ENCODE results near the gene KCNH1.

Gene KCNH1

DNA sequence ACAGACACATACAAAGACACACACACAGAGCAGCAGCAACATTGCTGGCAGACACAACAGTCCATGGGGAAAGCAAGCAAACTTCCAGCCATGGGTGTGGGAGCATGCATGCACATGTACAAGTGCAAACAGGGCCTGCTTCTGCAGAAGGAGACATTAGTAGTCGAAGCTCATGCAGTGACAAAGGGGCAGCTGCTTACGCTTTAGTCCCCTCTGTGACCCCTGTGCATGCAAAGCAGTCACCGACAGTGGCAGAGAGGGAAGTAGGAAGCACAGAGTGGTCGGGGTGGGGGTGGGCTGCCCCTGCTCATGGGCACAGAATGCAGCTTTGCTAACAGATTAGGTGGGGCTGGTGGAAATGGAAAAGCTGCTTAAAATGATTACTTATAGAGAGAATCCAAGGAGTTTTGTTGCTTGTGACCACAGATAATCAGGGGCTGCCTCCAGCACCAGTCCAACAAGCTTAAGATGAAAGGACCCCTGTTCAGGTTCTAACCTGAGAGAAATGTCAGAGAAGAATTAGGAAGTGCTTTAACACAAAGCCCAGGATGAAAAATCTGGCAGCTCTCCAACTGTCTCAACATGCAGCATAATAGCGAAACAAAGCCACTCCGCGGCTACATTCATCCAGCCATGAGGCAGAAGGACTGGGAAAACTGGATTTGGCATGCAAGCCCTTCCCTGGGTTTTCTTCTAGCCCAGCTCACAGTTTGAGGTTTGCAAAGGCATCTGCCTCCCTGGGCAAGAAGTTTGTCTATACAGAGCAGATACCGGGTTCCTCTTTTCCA lies 378.9 kb downstream of the KCNH1 start:
- no peaks in the 10 kb centered on the region for H3K9me3 Mint-ChIP-seq
- CTCF ChIA-PET, result no interaction called here
- no peaks in the 10 kb centered on the region for H3K36me3 Mint-ChIP-seq

DNA sequence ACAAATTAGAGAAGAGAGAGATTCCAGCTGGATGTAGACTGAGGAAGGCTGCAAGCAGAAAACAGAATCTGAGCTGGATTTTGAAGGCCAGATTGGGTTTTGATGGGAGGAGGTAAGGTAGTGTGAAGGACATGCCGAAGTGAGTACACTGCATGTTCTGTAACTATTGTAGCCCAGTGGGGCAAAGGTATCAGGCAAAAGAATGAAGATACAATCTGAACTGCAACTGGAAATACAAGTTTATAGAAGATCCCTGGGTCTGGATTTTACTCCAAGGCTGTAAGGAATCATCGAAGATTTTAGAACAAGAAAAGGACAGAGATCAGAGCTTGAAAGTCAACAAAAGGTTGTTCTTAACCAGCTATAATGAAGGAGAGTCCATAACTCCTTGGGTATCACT lies 382.0 kb downstream of the KCNH1 start:
- no peak overlapping the region for H3K27ac Mint-ChIP-seq
- no peaks in the 10 kb centered on the region for H3K4me1 Mint-ChIP-seq
- H3K9me3 Mint-ChIP-seq, result no peaks in the 10 kb centered on the region
- H3K36me3 Mint-ChIP-seq, result no peaks in the 10 kb centered on the region
- no peak overlapping the region for H3K4me3 Mint-ChIP-seq
- no peak for DNase-seq
- CTCF ChIA-PET, result no interaction called here
- H3K27me3 Mint-ChIP-seq, result peaks cover 3% of the 10 kb centered on the region

More for the DNA sequence above, 378.9 kb downstream of the KCNH1 start:
- no peak for DNase-seq
- Mint-ChIP-seq H3K27me3 (peaks cover 3% of the 10 kb centered on the region), H3K4me3 (no peak overlapping the region), H3K4me1 (no peaks in the 10 kb centered on the region), H3K27ac (no peak overlapping the region)

DNA sequence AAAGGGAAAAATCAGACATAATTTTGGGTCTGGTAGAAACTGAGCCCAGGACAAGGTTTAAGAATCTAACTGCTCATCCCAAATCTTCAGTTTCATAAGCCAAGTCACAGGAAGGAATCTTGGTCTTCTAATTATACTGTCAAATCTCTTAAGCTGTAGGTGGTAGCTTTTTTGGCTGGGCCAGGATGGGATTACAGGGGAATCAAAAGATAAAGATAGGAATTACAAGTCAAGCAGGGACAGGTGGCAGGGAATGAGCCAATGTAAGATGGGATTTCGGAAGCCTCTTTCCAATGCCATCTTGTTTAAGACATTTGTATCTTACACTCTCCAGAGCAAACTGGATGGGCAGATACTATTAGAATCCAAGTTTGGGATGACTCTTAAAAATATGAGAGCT lies 383.5 kb downstream of the KCNH1 start:
- DNase-seq, result no peak
- no peaks in the 10 kb centered on the region for H3K4me1 Mint-ChIP-seq
- CTCF ChIA-PET, result interaction anchor here (0.6 kb wide), 1 partner anchor 15 kb away, joined by 3 read pairs; no protein-coding TSS in a partner anchor
- H3K27me3 Mint-ChIP-seq, result peaks cover under 1% of the 10 kb centered on the region
- no peak overlapping the region for H3K27ac Mint-ChIP-seq
- H3K4me3 Mint-ChIP-seq, result no peak overlapping the region
- no peaks in the 10 kb centered on the region for H3K36me3 Mint-ChIP-seq
- no peaks in the 10 kb centered on the region for H3K9me3 Mint-ChIP-seq

DNA sequence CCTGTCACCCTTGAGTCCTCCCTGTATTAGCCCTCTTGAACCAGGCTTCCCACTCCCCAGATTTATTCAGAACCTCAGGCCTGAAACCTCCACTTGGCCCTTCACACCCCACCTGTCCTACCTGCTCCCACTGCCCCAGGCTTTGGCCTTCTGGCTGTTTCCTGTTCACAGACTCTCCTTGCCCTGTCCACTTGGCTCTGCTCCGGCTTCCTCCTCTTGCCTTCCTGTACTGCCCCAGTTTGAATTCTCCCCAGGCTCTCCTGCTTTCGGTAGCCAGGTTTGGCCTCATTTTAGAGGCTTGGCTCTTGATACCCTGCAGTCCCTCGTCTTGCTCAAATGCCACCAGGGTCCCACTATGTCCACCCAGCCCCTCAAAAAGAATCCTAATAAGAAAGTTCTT lies 385.2 kb downstream of the KCNH1 start:
- Mint-ChIP-seq H3K4me3 (no peak overlapping the region), H3K27ac (no peak overlapping the region), H3K27me3 (no peaks in the 10 kb centered on the region), H3K36me3 (no peaks in the 10 kb centered on the region), H3K9me3 (no peaks in the 10 kb centered on the region), H3K4me1 (no peaks in the 10 kb centered on the region)
- CTCF ChIA-PET, result no interaction called here
- DNase-seq, result no peak

DNA sequence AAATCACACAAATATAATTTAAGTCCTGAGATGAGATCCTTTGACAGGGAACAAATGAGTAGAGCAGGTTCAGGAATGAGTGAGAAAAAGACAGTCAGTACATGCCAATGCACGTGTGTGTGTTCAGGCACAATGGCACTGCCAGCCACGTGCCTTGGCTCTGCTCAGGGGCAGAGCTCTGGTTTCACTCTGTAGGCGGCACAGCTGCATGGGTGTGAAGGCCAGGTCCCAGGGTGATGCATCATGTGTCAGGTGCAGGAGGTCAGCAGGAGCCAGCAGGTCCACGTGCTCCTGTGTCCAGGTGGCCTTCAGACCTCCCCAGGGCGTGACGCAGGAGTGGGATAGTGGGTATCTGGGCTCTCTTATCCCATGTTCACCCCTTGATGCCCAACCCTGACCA lies 386.1 kb downstream of the KCNH1 start:
- no peak for DNase-seq
- Mint-ChIP-seq H3K36me3 (no peaks in the 10 kb centered on the region), H3K27me3 (no peaks in the 10 kb centered on the region), H3K4me3 (no peak overlapping the region), H3K9me3 (no peaks in the 10 kb centered on the region), H3K27ac (no peak overlapping the region), H3K4me1 (no peaks in the 10 kb centered on the region)
- CTCF ChIA-PET, result no interaction called here

DNA sequence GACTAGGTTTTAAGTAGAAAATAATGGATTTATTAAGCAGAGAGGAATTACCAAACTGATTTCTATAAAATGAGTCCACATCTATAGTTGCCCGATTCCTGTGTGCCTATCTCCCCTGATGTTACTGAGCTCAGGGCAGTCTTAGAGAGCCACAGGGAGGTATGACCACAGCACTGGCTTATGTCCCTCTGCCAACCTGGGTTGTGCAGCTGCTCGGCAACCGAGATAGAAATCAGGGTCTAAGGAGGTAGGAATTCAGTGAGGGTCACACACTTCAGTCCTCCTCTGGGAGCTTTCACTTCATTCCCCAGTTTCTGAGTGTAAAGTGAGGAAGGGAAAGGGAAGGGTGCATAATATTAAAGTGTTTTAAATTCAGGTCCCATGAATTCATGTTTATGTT lies 386.8 kb downstream of the KCNH1 start:
- Mint-ChIP-seq H3K36me3 (no peaks in the 10 kb centered on the region), H3K27ac (no peak overlapping the region), H3K4me1 (no peaks in the 10 kb centered on the region), H3K9me3 (no peaks in the 10 kb centered on the region), H3K27me3 (no peaks in the 10 kb centered on the region), H3K4me3 (no peak overlapping the region)
- no peak for DNase-seq
- CTCF ChIA-PET, result interaction anchor here (0.6 kb wide), 1 partner anchor 28 kb away, joined by 3 read pairs; no protein-coding TSS in a partner anchor

DNA sequence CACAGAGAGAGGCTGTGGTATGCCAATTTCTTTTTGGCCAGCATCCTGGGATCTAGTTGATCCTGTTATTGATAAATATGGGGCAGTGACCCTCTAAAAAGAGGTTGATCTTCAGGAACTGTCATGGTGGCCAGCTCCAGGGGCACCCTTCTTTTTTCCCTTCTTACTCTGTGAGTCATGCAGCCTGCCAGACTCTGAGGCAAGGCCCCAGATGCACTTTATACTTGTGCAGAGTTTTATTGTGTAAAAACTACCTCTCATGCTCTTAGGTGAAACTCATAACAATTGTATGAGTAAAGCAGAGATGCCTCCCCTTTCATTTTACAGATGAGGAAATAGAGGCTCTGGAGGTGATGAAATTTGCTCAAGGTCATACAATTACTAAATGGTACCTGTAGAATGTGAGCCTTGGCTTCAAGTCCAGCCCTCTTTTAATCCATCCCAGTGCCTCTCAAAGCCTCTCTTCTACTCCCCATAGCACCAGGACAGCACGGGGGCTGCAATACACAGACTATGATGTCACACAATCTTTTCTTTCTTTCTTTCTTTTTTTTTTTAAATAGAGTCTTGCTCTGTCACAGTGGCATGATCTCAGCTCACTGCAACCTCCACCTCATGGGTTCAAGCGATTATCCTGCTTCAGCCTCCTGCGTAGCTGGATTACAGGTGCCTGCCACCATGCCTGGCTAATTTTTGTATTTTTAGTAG lies 387.8 kb downstream of the KCNH1 start:
- Mint-ChIP-seq H3K9me3 (no peaks in the 10 kb centered on the region), H3K4me3 (no peak overlapping the region), H3K4me1 (no peaks in the 10 kb centered on the region), H3K27ac (no peak overlapping the region), H3K36me3 (no peaks in the 10 kb centered on the region), H3K27me3 (no peaks in the 10 kb centered on the region)
- no peak for DNase-seq
- CTCF ChIA-PET, result no interaction called here

DNA sequence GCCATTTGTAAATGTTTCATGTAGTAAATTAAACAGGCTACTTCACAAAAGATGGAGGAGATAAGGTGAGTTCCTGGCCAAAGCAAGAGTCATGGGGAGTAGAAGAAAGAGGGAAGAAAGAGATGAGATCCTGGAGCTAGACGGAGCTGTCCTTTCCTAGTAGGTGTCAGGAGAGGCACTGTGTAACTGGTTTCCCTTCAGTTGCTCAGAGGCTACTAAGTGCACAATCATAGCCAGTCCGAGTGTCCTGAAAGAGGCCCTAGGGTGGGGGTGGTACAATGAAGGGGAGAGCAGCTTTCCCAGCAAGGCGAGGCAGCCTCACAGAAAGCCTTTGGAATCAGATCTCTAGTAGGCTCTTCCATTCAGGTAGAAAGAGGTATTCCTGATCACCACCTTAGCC lies 390.9 kb downstream of the KCNH1 start:
- no peaks in the 10 kb centered on the region for H3K4me1 Mint-ChIP-seq
- H3K4me3 Mint-ChIP-seq, result no peak overlapping the region
- DNase-seq, result no peak
- H3K27ac Mint-ChIP-seq, result no peak overlapping the region
- CTCF ChIA-PET, result no interaction called here
- no peaks in the 10 kb centered on the region for H3K27me3 Mint-ChIP-seq
- H3K36me3 Mint-ChIP-seq, result no peaks in the 10 kb centered on the region
- no peaks in the 10 kb centered on the region for H3K9me3 Mint-ChIP-seq

DNA sequence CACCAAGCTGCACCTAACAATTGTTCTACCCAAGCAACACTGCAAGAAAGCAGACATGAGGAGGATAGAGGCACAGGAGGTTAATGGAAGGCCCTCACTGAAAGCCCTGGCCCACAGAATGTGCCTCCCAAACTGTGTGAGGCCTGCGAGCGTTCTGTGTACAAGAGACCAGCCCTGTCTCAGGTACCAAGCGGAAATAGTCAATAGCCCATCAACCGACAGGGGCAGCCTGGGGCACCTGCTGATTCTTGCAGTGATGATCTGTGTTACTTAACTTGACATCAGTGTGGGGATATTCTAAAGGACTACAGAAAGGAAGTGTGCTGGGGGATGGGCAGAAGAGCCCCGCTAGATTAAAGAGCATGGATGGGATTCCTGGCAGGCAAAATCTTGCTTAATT lies 392.4 kb downstream of the KCNH1 start:
- H3K27me3 Mint-ChIP-seq, result peaks cover 3% of the 10 kb centered on the region
- no peaks in the 10 kb centered on the region for H3K4me1 Mint-ChIP-seq
- no peaks in the 10 kb centered on the region for H3K9me3 Mint-ChIP-seq
- H3K36me3 Mint-ChIP-seq, result no peaks in the 10 kb centered on the region
- DNase-seq, result no peak
- CTCF ChIA-PET, result no interaction called here
- H3K27ac Mint-ChIP-seq, result no peak overlapping the region
- no peak overlapping the region for H3K4me3 Mint-ChIP-seq

DNA sequence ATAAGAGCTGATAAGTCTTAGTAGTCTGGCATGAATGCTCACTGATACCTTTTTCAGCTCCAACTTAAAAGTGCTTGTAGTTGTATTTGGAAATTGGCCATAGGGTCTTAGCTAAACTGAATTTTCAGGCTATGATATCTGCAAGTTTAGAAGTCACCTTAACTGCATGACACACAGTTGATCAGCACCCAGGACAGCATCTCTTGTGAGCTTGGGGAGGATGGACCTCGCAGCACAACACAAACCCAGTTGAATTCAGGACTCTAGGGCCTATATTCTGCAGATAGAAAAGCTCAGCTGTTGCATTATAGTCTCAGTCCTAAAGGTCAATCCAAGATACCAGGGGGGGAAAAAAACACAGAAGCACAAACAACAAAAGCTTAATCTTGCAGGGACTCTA lies 394.3 kb downstream of the KCNH1 start:
- H3K27ac Mint-ChIP-seq, result no peak overlapping the region
- no peaks in the 10 kb centered on the region for H3K9me3 Mint-ChIP-seq
- H3K4me1 Mint-ChIP-seq, result no peaks in the 10 kb centered on the region
- H3K27me3 Mint-ChIP-seq, result peaks cover 3% of the 10 kb centered on the region
- no peak overlapping the region for H3K4me3 Mint-ChIP-seq
- CTCF ChIA-PET, result no interaction called here
- DNase-seq, result no peak
- H3K36me3 Mint-ChIP-seq, result no peaks in the 10 kb centered on the region

DNA sequence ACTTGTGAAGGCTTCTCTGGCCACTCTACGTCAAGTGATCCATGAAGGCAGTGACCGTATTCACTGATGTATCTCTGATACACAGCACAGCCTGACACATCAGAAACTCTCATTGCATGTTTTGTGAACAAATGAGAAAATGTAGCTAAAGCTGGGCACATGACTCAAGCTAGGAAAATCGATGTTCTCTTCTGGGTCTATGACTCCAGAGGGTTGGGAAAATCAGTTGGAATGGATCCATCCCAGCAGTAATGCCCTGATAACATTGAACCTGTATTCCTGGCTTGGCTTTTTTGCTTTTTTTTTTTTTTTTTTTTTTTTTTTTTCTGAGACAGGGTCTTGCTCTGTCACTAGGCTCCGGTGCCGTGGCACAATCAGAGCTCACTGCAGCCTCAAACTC lies 395.7 kb downstream of the KCNH1 start:
- Mint-ChIP-seq H3K27me3 (peaks cover 3% of the 10 kb centered on the region), H3K9me3 (no peaks in the 10 kb centered on the region), H3K27ac (no peak overlapping the region), H3K36me3 (no peaks in the 10 kb centered on the region), H3K4me1 (no peaks in the 10 kb centered on the region), H3K4me3 (no peak overlapping the region)
- no peak for DNase-seq
- CTCF ChIA-PET, result no interaction called here

DNA sequence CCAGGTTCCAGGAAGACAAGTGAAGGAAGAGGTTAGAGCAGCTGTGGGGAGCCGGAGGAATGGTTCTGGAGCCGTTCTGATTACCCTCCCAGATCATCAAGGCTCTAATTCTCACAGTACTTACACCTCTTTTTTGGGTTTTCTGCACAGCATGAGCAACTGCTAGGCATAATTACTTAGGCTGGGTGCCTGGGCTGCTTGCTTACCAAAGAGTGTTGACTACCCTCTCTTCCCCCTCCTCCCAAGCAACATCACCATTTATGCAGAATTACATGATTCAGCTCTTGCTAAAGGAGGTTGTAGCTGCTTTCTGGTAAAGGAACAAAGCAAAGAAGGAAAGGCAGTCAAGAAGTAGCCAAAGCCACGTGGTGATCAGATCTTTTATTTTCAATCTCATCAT lies 397.2 kb downstream of the KCNH1 start:
- H3K4me3 Mint-ChIP-seq, result no peak overlapping the region
- no peaks in the 10 kb centered on the region for H3K4me1 Mint-ChIP-seq
- CTCF ChIA-PET, result no interaction called here
- no peaks in the 10 kb centered on the region for H3K36me3 Mint-ChIP-seq
- H3K27ac Mint-ChIP-seq, result no peak overlapping the region
- H3K9me3 Mint-ChIP-seq, result no peaks in the 10 kb centered on the region
- H3K27me3 Mint-ChIP-seq, result peaks cover 6% of the 10 kb centered on the region
- no peak for DNase-seq

DNA sequence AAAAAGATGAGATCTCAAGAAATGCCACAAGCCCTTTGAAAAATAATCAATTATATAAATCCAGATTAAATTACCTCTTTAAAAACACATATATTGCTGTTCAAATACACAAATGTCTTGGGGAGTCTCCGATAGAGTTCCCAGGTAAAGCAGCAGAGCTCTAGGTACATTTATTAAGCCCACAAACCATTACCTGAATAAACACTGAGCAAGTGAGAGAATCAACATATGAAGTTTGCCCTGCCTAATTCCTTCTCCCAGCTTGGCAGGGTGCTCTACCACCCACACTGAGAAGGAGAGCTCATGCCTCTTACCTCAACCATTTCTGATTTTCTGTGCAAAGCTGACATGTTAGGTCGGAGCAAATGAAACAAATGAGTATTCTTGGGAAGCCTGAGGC lies 402.4 kb downstream of the KCNH1 start:
- H3K4me1 Mint-ChIP-seq, result no peaks in the 10 kb centered on the region
- H3K36me3 Mint-ChIP-seq, result no peaks in the 10 kb centered on the region
- no peak overlapping the region for H3K4me3 Mint-ChIP-seq
- CTCF ChIA-PET, result no interaction called here
- peaks cover 3% of the 10 kb centered on the region for H3K27me3 Mint-ChIP-seq
- H3K9me3 Mint-ChIP-seq, result no peaks in the 10 kb centered on the region
- DNase-seq, result no peak
- H3K27ac Mint-ChIP-seq, result no peak overlapping the region

DNA sequence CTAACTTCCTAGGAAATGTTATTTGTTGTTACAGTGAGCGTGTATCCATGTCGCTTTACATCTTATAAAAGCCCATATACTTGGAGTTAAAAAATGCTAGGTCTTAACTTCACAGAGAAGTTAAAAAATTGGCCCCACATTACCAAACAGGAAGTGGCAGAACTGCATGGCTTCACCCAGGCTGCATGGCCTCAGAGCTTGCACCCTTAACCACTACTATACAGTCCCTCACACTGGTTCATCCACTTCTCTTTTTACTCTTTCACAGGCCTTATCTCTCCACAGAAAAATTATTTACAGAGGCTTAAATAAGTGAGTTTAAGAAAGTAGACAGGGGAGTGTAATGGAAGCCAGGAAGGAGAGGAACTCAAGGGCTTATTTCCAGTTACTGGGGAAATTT lies 402.8 kb downstream of the KCNH1 start:
- CTCF ChIA-PET, result no interaction called here
- H3K9me3 Mint-ChIP-seq, result no peaks in the 10 kb centered on the region
- peaks cover 3% of the 10 kb centered on the region for H3K27me3 Mint-ChIP-seq
- no peaks in the 10 kb centered on the region for H3K36me3 Mint-ChIP-seq
- no peaks in the 10 kb centered on the region for H3K4me1 Mint-ChIP-seq
- no peak overlapping the region for H3K4me3 Mint-ChIP-seq
- H3K27ac Mint-ChIP-seq, result no peak overlapping the region
- DNase-seq, result no peak

DNA sequence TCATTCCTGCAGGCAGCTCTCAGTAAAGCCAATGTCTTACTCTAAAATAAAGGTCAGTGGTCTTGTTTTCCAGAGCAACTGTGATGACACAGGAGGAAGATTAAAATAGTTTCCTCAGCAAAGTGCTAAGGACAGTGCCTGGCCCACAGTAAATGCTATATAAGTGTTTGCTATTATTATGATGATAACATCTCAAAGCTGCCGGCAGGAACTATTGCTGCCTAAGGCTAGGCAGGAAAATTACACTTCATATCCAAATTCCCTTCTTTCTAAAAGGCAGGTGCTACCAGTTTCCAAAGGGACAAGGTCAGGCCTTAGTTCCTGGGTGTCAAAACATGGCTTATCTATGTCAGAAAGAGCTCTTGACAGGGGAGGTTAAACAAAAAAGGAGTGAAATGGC lies 403.9 kb downstream of the KCNH1 start:
- no peak overlapping the region for H3K4me3 Mint-ChIP-seq
- no peaks in the 10 kb centered on the region for H3K36me3 Mint-ChIP-seq
- DNase-seq, result no peak
- H3K9me3 Mint-ChIP-seq, result no peaks in the 10 kb centered on the region
- H3K4me1 Mint-ChIP-seq, result no peaks in the 10 kb centered on the region
- CTCF ChIA-PET, result no interaction called here
- H3K27me3 Mint-ChIP-seq, result peaks cover 3% of the 10 kb centered on the region
- H3K27ac Mint-ChIP-seq, result no peak overlapping the region

Measured in activated naive CD4-positive, alpha-beta T cell treated with anti-CD3 and anti-CD28 coated beads, Interleukin-2, amount 10 ng/mL, durations not matched to agents 7 days and 5 days (primary cell).